GM06990 (cell line): ENCODE results near the gene MYLK4.

Experiments used
- DNase-seq: peaks from one replicate; pipeline ENCODE4 v3.0.0-alpha.2; 2011; ENCODE audit not compliant: insufficient read length; ENCODE audit errors: extremely low read depth
- H3K27me3 ChIP-seq: replicated peaks from 2 replicates; pipeline ENCODE4 v1.6.0; 2011; ENCODE audit warnings: low read length; ENCODE audit not compliant: control insufficient read depth, insufficient read depth
- H3K36me3 ChIP-seq: 2 replicates; pipeline ENCODE4 v1.5.1; 2011; ENCODE audit warnings: low read length; ENCODE audit not compliant: control insufficient read depth, insufficient read depth
- H3K4me3 ChIP-seq: replicated peaks from 2 replicates; pipeline ENCODE4 v1.5.1; 2011; ENCODE audit warnings: low read depth, mild to moderate bottlenecking, control low read depth, low read length
- TF ChIP-seq, protein P1 (sequence below): IDR thresholded peaks from 2 replicates; pipeline ENCODE4 v1.5.1; 2011; ENCODE audit warnings: low read length, control low read depth, mild to moderate bottlenecking, inconsistent platforms; ENCODE audit not compliant: insufficient read depth, poor library complexity, severe bottlenecking

MYLK4 gene

DNA sequence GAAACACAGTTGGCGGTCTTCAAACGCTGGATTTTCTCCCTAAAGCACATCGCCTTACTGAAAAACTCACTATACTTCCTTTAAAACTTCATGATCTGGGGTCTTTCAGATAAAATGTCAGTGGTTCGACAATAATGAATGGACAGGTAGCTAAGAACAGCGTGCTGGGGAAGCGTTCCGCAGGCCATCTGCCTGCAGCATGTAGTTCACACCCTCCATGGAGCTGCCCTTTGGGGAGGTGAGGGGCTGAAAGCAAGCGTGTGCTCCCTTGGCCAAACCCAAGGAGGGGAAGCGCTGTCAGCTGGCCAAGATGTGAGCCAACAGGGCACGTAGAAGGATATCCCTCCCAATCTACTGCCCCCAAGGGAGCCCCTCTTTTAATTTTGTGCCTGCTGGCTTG is 20.8 kb downstream of the MYLK4 start:
- H3K4me3 ChIP-seq, result no peak overlapping the region
- DNase-seq, result no peak
- no peaks in the 10 kb centered on the region for H3K36me3 ChIP-seq
- H3K27me3 ChIP-seq, result no peaks in the 10 kb centered on the region; the same call in 1 of the 2 replicates
- TF ChIP-seq, protein P1, sequence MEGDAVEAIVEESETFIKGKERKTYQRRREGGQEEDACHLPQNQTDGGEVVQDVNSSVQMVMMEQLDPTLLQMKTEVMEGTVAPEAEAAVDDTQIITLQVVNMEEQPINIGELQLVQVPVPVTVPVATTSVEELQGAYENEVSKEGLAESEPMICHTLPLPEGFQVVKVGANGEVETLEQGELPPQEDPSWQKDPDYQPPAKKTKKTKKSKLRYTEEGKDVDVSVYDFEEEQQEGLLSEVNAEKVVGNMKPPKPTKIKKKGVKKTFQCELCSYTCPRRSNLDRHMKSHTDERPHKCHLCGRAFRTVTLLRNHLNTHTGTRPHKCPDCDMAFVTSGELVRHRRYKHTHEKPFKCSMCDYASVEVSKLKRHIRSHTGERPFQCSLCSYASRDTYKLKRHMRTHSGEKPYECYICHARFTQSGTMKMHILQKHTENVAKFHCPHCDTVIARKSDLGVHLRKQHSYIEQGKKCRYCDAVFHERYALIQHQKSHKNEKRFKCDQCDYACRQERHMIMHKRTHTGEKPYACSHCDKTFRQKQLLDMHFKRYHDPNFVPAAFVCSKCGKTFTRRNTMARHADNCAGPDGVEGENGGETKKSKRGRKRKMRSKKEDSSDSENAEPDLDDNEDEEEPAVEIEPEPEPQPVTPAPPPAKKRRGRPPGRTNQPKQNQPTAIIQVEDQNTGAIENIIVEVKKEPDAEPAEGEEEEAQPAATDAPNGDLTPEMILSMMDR, result no peak

DNA sequence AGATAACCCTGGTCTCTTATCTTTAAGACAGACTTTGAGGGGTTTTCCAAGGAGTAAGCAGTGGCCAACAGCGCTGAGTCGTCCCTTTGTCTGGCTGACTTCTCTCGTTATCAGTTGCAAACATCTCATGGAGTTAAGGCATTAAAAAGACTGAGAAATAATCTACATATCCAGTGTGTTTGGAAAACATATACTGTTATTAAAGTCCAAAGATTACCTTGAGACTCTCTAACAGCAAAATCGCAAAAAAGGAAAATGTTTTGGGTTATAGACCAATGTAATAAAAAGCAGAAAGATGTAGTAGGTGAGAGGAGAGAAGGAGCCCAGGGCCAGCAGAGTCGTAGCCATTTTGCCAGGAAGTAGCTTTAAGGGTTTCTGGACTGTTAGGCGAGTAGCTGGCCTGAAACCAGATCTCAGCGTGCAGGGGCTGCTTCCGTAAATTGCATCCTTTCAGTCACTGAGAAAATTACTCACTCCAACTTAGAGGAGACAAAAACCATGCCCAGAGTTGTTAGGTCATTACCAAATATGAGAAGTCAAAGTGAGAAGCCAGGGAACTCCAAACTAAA is 24.6 kb downstream of the MYLK4 start:
- Histone ChIP-seq H3K4me3 (no peak overlapping the region), H3K27me3 (no peaks in the 10 kb centered on the region), H3K36me3 (no peaks in the 10 kb centered on the region)
- TF ChIP-seq, protein P1, result no peak
- peak; percentile 16 for DNase-seq

DNA sequence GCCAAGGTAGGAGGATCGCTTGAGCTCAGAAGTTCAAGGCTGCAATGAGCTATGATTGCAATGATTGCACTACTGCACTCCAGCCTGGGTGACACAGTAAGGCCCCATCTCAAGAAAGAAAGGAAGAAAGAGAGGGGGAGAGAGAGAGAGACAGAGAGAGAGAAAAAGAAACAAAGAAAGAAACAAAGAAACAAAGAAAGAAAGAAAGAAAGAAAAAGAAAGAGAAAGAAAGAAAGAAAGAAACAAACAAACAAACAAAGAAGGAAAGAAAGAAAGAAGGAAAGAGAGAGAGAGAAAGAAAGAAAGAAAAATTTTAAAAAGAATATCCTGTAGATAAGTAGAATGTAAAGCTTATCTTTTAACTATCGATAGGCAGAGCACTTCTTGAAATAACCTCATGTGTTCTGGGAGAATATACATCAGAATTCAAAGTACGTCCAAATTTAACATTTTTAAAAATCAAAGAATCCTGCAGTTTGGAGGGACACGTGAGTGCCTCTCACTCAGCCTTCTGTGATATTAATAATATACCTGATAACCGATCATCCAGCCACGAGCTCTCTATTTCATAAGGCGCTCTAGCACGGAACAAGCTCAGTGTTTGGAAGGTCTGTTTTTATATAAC is 25.2 kb downstream of the MYLK4 start:
- Histone ChIP-seq H3K4me3 (no peak overlapping the region), H3K36me3 (no peaks in the 10 kb centered on the region), H3K27me3 (no peaks in the 10 kb centered on the region)
- TF ChIP-seq, protein P1, result no peak
- DNase-seq, result no peak

DNA sequence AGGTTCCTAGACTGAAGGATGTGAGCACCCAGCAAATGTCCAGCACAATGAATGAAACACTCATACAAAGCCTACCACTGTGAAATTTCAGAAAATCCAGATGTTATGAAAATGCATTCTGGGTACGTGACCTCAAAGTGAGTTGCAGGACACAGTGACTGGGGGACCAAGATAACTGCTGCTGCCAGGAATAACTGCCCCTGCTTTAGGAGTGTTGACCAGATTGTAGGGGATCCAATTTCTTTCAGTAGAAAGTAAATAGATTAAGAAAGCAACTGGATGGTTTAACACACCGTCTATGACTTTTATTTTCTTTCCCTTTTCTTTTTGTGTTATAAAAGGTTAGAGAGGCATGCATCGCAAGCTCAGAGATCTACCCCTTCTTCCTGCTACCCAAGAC is 29.5 kb downstream of the MYLK4 start:
- TF ChIP-seq, protein P1, result no peak
- H3K4me3 ChIP-seq, result no peak overlapping the region
- no peaks in the 10 kb centered on the region; the same call in 1 of the 2 replicates for H3K27me3 ChIP-seq
- DNase-seq, result no peak
- no peaks in the 10 kb centered on the region for H3K36me3 ChIP-seq

DNA sequence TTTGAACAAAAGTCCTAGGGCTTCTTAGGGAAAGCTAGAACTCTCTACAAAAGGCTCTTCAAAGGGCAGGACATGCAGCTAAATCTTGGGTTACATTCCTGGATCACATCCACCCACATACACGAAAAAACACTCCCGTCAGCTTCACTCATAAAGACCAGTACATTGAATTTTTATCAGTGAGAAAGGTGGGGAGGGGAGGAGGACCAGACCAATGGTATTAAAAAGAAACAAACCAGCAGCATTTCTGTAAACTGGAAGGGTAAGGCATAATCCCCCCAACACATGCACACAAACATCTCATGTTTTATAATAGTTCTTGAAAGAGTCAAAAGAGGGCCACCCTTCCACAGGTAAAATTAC is 31.6 kb downstream of the MYLK4 start:
- TF ChIP-seq, protein P1, result no peak
- Histone ChIP-seq H3K27me3 (no peaks in the 10 kb centered on the region; the same call in 1 of the 2 replicates), H3K4me3 (no peak overlapping the region)

More for the DNA sequence above, 31.6 kb downstream of the MYLK4 start:
- DNase-seq, result no peak
- H3K36me3 ChIP-seq, result no peaks in the 10 kb centered on the region
